ENCODE results near the gene CCDC187. TPM values are rescaled to one million over a fixed set of nuclear protein-coding genes. Genes with fewer than 3 reads are reported as not detected.

CCDC187 gene
- total and polyA plus RNA-seq, 2 of the 8 experiments (the other 6 are each of a cell fraction or from before 2014, with no cell fraction given): 0.02 TPM; not detected in 1

DNA sequence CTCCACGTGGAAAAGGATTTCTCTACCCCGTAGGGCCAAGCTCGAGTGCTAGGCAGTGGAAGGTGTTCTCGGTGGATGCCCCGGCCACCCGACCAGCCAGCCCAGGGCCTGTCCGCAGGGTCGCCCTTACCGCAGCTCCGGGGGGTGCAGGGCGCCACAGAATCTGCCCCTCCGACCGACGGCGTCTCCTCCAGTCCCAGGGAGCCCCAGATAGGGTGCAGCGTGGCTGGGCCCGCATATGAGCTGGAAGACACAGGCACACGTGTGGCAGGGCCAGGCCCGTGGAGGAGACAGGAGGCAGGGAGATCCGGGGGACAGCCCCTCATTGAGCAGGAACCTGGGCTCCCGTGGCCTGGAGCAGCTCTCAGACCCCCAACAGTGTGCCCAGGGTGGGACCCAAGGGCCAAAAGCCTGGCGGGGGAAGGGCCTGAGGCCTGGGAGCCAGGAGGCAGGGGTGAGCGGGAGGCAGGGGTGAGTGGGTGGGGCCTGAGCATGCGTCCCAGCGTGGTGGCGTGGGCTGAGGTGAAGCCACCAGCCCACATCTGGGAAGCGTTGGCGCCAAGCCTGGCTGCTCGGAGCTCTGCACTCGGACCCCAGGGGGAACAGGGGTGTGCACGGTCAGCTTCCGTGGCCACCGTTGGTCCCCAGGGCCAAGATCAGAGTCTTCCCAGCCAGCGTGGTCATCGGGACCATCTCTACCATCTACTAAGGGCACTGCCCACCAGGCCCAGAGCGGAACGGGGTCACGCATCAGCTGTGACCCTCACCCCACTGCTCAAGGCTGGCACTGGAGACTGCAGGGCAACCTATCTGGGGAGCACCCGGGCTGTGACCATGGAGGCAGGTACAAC is 22.2 kb downstream of the CCDC187 start (continued):
- TF ChIP-seq, protein P1, sequence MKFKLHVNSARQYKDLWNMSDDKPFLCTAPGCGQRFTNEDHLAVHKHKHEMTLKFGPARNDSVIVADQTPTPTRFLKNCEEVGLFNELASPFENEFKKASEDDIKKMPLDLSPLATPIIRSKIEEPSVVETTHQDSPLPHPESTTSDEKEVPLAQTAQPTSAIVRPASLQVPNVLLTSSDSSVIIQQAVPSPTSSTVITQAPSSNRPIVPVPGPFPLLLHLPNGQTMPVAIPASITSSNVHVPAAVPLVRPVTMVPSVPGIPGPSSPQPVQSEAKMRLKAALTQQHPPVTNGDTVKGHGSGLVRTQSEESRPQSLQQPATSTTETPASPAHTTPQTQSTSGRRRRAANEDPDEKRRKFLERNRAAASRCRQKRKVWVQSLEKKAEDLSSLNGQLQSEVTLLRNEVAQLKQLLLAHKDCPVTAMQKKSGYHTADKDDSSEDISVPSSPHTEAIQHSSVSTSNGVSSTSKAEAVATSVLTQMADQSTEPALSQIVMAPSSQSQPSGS (IDR thresholded peaks at IDR 0.05; ENCODE audit: low read length): no peak
- TF ChIP-seq EZH2 (IDR thresholded peaks at IDR 0.05; ENCODE audit: low read depth, low read length, severe bottlenecking) (no peak), NRF1 (IDR thresholded peaks at IDR 0.05; ENCODE audit: low read depth, low read length) (no peak), SUZ12 (IDR thresholded peaks at IDR 0.05; ENCODE audit: low read length) (no peak), NANOG (IDR thresholded peaks at IDR 0.05; ENCODE audit: insufficient read depth, low read depth, low read length, poor library complexity, severe bottlenecking) (no peak), SAP30 (IDR thresholded peaks at IDR 0.05; ENCODE audit: insufficient read depth, insufficient replicate concordance, low read length) (no peak), RXRA (IDR thresholded peaks at IDR 0.05; ENCODE audit: insufficient read depth, low read depth, low read length) (no peak), RBBP5 (IDR thresholded peaks at IDR 0.05; ENCODE audit: borderline replicate concordance, low read depth, low read length) (no peak), SP1 (IDR thresholded peaks at IDR 0.05; ENCODE audit: low read depth, low read length) (no peak)
